ENCODE measurements around the gene SMG6. TPM values are rescaled to one million over a fixed set of nuclear protein-coding genes. Genes with fewer than 3 reads are reported as not detected.
"Not testable (repeated sequence)": the region's sequence is repeated elsewhere in the genome, so short reads cannot be mapped to it uniquely, and the experiment has no call there.

The SMG6 gene
- total RNA-seq, 1 donor from 2014 or later, result 36.7 TPM

DNA sequence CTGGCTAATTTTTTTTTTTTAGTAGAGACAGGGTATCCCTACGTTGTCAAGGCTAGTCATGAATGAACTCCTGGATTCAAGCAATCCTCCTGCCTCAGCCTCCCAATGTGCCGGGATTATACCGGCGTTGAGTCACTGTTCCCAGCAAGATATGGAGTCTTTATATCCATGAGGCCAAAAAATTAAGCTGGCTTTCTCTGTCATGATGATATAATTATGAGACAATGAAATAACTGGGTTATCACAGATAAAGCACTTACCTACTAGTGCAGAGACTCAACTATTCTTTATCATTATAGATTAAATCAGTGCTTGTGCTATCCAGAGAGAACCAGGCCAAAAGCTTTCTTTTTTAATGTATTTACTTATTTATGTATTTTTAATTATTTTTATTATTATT is 36.2 kb downstream of the SMG6 start:
- H3K27me3 Mint-ChIP-seq (ENCODE audit: unreplicated experiment), result no peaks in the 10 kb centered on the region
- no peak overlapping the region for H3K27ac Mint-ChIP-seq (ENCODE audit: unreplicated experiment)
- H3K36me3 Mint-ChIP-seq (ENCODE audit: unreplicated experiment), result peaks cover 19% of the 10 kb centered on the region

DNA sequence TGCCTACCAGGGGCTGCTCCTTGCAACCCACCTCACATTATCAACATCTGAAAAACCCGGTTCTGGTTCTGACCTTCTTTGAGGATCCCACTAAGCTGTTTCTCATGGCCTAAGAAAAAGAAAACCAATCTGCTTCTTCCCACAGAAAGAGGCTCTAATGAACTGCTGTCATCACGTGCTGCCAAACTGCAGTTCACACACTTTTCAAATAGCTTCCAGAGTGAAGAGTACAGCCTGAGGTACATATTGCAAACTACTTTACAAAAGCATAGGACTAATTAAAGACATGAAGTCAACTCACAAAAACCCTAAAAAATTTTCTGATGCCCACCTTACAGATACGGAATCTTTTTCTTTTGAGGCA is 36.7 kb downstream of the SMG6 start:
- Mint-ChIP-seq H3K4me1 (ENCODE audit: unreplicated experiment) (peaks cover 18% of the 10 kb centered on the region), H3K27me3 (ENCODE audit: unreplicated experiment) (no peaks in the 10 kb centered on the region), H3K36me3 (ENCODE audit: unreplicated experiment) (peaks cover 21% of the 10 kb centered on the region), H3K27ac (ENCODE audit: unreplicated experiment) (no peak overlapping the region), H3K9me3 (ENCODE audit: unreplicated experiment) (no peaks in the 10 kb centered on the region), H3K4me3 (ENCODE audit: unreplicated experiment) (no peak overlapping the region)
- TF ChIP-seq, protein P1, sequence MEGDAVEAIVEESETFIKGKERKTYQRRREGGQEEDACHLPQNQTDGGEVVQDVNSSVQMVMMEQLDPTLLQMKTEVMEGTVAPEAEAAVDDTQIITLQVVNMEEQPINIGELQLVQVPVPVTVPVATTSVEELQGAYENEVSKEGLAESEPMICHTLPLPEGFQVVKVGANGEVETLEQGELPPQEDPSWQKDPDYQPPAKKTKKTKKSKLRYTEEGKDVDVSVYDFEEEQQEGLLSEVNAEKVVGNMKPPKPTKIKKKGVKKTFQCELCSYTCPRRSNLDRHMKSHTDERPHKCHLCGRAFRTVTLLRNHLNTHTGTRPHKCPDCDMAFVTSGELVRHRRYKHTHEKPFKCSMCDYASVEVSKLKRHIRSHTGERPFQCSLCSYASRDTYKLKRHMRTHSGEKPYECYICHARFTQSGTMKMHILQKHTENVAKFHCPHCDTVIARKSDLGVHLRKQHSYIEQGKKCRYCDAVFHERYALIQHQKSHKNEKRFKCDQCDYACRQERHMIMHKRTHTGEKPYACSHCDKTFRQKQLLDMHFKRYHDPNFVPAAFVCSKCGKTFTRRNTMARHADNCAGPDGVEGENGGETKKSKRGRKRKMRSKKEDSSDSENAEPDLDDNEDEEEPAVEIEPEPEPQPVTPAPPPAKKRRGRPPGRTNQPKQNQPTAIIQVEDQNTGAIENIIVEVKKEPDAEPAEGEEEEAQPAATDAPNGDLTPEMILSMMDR (IDR thresholded peaks at IDR 0.05), result no peak
- DNase-seq (ENCODE audit: extremely low spot score, unreplicated experiment), result no peak

More for the DNA sequence above, 36.2 kb downstream of the SMG6 start:
- TF ChIP-seq, protein P1 (IDR thresholded peaks at IDR 0.05), result no peak
- Mint-ChIP-seq H3K4me1 (ENCODE audit: unreplicated experiment) (peaks cover 16% of the 10 kb centered on the region), H3K9me3 (ENCODE audit: unreplicated experiment) (no peaks in the 10 kb centered on the region), H3K4me3 (ENCODE audit: unreplicated experiment) (no peak overlapping the region)
- DNase-seq (ENCODE audit: extremely low spot score, unreplicated experiment), result no peak

DNA sequence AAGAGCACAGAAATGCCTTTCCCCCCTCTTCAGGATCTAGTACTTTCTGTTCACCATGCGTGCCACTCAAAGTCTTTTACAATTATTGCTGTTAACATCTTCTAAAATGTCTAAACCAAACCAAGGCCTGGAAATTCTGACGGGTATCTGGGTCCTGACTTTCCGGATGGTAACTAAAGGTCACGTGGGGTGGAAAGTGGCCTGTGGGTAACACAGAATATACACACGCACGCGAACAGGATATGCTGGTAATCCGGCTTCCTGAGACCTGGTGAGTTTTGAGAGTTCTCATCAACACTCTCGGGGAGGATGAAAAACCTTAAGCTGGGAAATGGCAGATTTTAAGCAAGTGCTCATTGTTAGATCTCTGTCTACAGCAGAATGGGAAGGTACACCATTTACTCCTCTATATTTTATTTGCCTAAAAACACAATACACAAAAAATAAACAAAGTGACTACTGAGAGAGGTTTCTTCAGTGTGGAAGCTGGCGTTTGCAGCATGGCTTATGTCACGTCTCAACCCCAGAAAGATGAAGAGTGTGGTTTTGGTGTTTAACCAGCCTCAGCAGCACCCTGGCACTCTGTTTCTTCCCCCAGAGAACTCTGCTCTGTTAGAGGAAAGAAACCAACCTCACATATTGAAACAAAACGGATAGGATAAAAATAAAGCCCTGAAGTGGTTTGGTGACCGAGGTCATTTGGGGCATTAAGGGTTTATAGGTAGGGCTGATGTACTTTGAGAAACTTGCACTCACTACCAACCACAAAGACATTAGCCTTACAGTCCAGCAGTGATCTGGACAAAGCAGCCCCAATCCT is 37.3 kb downstream of the SMG6 start:
- Mint-ChIP-seq H3K27ac (ENCODE audit: unreplicated experiment) (no peak overlapping the region), H3K4me3 (ENCODE audit: unreplicated experiment) (no peak overlapping the region), H3K36me3 (ENCODE audit: unreplicated experiment) (peaks cover 22% of the 10 kb centered on the region), H3K27me3 (ENCODE audit: unreplicated experiment) (no peaks in the 10 kb centered on the region), H3K9me3 (ENCODE audit: unreplicated experiment) (no peaks in the 10 kb centered on the region), H3K4me1 (ENCODE audit: unreplicated experiment) (peaks cover 18% of the 10 kb centered on the region)
- no peak for DNase-seq (ENCODE audit: extremely low spot score, unreplicated experiment)
- TF ChIP-seq, protein P1 (IDR thresholded peaks at IDR 0.05), result no peak

DNA sequence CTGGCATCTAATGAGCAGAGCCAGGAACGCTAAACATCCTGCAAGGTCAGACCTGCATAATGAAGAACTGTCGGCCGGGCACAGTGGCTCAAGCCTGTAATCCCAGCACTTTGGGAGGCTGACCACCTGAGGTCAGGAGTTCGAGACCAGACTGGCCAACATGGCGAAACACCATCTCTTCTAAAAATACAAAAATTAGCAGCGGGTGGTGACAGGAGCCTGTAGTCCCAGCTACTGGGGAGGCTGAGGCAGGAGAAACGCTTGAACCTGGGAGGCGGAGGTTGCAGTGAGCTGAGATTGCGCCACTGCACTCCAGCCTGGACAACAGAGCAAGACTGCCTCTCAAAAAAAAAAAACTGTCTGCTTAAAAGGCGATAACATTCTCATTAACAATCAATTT is 38.4 kb downstream of the SMG6 start:
- not testable (repeated sequence) for H3K27ac Mint-ChIP-seq (ENCODE audit: unreplicated experiment); DNase-seq (ENCODE audit: extremely low spot score, unreplicated experiment); H3K4me3 Mint-ChIP-seq (ENCODE audit: unreplicated experiment); H3K27me3 Mint-ChIP-seq (ENCODE audit: unreplicated experiment); H3K9me3 Mint-ChIP-seq (ENCODE audit: unreplicated experiment)
- H3K36me3 Mint-ChIP-seq (ENCODE audit: unreplicated experiment), result peaks cover 22% of the 10 kb centered on the region
- H3K4me1 Mint-ChIP-seq (ENCODE audit: unreplicated experiment), result peaks cover 18% of the 10 kb centered on the region

DNA sequence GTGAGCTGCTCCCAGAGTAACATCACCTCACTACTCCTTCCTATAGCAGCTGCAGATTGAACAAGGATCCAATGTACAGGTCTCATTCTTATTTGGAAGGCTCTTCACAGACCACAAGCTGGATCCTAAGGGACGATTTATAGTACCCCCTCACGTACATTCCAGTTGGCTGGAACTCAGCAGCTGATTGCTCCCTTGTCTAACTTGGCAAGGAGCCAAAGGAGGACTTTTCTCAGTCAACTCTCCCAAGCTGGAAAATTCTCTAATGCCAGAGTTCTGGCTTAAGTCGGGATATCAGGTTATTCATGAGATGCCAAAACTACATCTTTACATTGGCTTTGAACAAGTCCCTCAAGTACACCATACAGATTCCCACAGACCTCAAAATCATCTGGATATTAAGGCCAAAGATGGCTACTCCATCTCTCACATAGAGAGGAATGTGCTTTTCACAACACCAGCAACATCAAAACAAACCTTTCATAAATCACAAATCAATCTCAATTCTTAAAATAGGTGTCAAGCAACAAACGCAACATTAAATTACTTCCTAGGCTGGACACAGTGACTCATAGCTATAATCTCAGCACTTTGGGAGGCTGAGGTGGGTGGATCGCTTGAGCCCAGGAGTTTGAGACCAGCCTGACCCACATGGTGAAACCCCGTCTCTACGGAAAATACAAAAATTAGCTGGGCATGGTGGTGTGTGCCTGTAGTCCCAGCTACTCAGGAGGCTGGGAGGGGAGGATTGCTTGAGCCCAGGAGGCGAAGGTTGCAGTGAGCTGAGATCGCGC is 39.3 kb downstream of the SMG6 start:
- Mint-ChIP-seq H3K4me1 (ENCODE audit: unreplicated experiment) (peaks cover 18% of the 10 kb centered on the region), H3K9me3 (ENCODE audit: unreplicated experiment) (no peaks in the 10 kb centered on the region), H3K27me3 (ENCODE audit: unreplicated experiment) (no peaks in the 10 kb centered on the region), H3K27ac (ENCODE audit: unreplicated experiment) (peak overlapping the region; percentile 23), H3K36me3 (ENCODE audit: unreplicated experiment) (peaks cover 16% of the 10 kb centered on the region), H3K4me3 (ENCODE audit: unreplicated experiment) (no peak overlapping the region)
- DNase-seq (ENCODE audit: extremely low spot score, unreplicated experiment), result no peak
- TF ChIP-seq, protein P1 (IDR thresholded peaks at IDR 0.05), result no peak
